HepG2 (cell line): Measurements from ENCODE around the gene SYCE3. TPM values are rescaled to one million over a fixed set of nuclear protein-coding genes. Genes with fewer than 3 reads are reported as not detected.
A peak's percentile ranks its signal among the peaks of the same experiment; 100 is the strongest.

Source experiments
- AGO2 ChIP-seq: fragments of 200-400 bp; formaldehyde crosslinking; optimal IDR thresholded peaks from 2 replicates; pipeline ENCODE3; 2017; ENCODE audit warnings: mild to moderate bottlenecking, low read depth, low read length, moderate library complexity
- E2F1 ChIP-seq: sonication (generic); formaldehyde crosslinking; IDR thresholded peaks from 2 replicates; pipeline ENCODE4 v1.5.0; 2020; ENCODE audit warnings: missing genetic modification reagents
- GLI4 ChIP-seq: sonication (generic); formaldehyde crosslinking; IDR thresholded peaks from 2 replicates; pipeline ENCODE4 v1.5.1; 2020; ENCODE audit warnings: missing genetic modification reagents, mild to moderate bottlenecking, moderate library complexity, borderline replicate concordance
- IKZF4 ChIP-seq: sonication (generic); formaldehyde crosslinking; IDR thresholded peaks from 2 replicates; pipeline ENCODE4 v1.5.1; 2020; ENCODE audit warnings: borderline replicate concordance, mild to moderate bottlenecking, low read depth, missing genetic modification reagents; ENCODE audit errors: not compliant biosample characterization
- IKZF5 ChIP-seq: IDR thresholded peaks from 2 replicates; pipeline ENCODE4 v1.6.1; 2018; ENCODE audit warnings: missing genetic modification reagents, mild to moderate bottlenecking, missing compliant biosample characterization
- KLF12 ChIP-seq: sonication (generic); formaldehyde crosslinking; IDR thresholded peaks from 2 replicates; pipeline ENCODE4 v1.4.0; 2020; ENCODE audit warnings: missing genetic modification reagents, borderline replicate concordance
- PBX3 ChIP-seq: sonication (generic); formaldehyde crosslinking; IDR thresholded peaks from 2 replicates; pipeline ENCODE4 v1.8.1; 2023; ENCODE audit warnings: missing genetic modification reagents, inconsistent platforms, borderline replicate concordance
- SMAD9 ChIP-seq: sonication (generic); formaldehyde crosslinking; IDR thresholded peaks from 2 replicates; pipeline ENCODE4 v1.5.1; 2020; ENCODE audit warnings: mild to moderate bottlenecking, missing genetic modification reagents
- SMARCE1 ChIP-seq: fragments of 450-650 bp; IDR thresholded peaks from 2 replicates; pipeline ENCODE4 v1.6.1; 2017; ENCODE audit warnings: borderline replicate concordance
- TAF1 ChIP-seq: sonication (generic); formaldehyde crosslinking; IDR thresholded peaks from 2 replicates; pipeline ENCODE4 v1.4.0; 2020; ENCODE audit warnings: missing genetic modification reagents
- TBX2 ChIP-seq: sonication (generic); formaldehyde crosslinking; IDR thresholded peaks from 2 replicates; pipeline ENCODE4 v1.5.0; 2020; ENCODE audit warnings: missing genetic modification reagents, mild to moderate bottlenecking, borderline replicate concordance
- THYN1 ChIP-seq: sonication (generic); formaldehyde crosslinking; IDR thresholded peaks from 2 replicates; pipeline ENCODE4 v1.8.1; 2023; ENCODE audit warnings: low read depth, mild to moderate bottlenecking, moderate library complexity, missing genetic modification reagents, borderline replicate concordance
- ZNF547 ChIP-seq: sonication (generic); formaldehyde crosslinking; IDR thresholded peaks from 2 replicates; pipeline ENCODE4 v1.5.1; 2020; ENCODE audit warnings: mild to moderate bottlenecking, missing genetic modification reagents
- ZNF878 ChIP-seq: sonication (generic); formaldehyde crosslinking; IDR thresholded peaks from 2 replicates; pipeline ENCODE4 v1.8.1; 2023; ENCODE audit warnings: mild to moderate bottlenecking, missing genetic modification reagents, moderate library complexity
- polyA plus RNA-seq, 8 experiments: library from polyadenylated mRNA; depleted of rRNA in 3 of 8; stranded (reverse) in 7 of 8; unstranded in 1 of 8; fragments of >200 nt; fragmentation: Illumina TruSeq in 4 of 8; extraction: Trizol in 4 of 8; gene quantifications; 2 replicates each; pipeline versions ENCODE4 v1.2.1 to v1.2.3, GENCODE V29; 2011 to 2016; ENCODE audit warnings: low read depth in 4 of 8, missing spikeins in 1 of 8, mixed read lengths in 1 of 8; ENCODE audit not compliant: insufficient read depth in 1 of 8
- total RNA-seq, 5 experiments: library from RNA; depleted of rRNA; stranded (reverse); fragments of >200 nt; fragmentation: Illumina TruSeq; extraction: Trizol; gene quantifications; 2 replicates each; pipeline ENCODE4 v1.2.3, GENCODE V29; 2016; ENCODE audit warnings: low read depth in 1 of 5
- TF ChIP-seq, protein P1 (sequence below): sonication (generic); formaldehyde crosslinking; IDR thresholded peaks from 2 replicates; pipeline ENCODE4 v1.4.0; 2020; ENCODE audit warnings: missing genetic modification reagents

SYCE3 gene
- total and polyA plus RNA-seq, 2 of the 13 experiments (the other 11 are each of a cell fraction or from before 2014, with no cell fraction given): not detected

- TF ChIP-seq GLI4 (no peak), SMAD9 (no peak), PBX3 (CRISPR knock-in tag) (peak; percentile 66; the same call in 1 of the 2 replicates), KLF12 (peak; percentile 78), ZNF547 (CRISPR knock-in tag) (no peak; the same call in 1 of the 2 replicates), THYN1 (CRISPR knock-in tag) (no peak), TAF1 (CRISPR knock-in tag) (peak; percentile 54), ZNF878 (CRISPR knock-in tag) (no peak), IKZF5 (CRISPR knock-in tag) (no peak), IKZF4 (CRISPR knock-in tag) (no peak), E2F1 (peak; percentile 79), SMARCE1 (no peak), AGO2 (peak; percentile 86), TBX2 (CRISPR knock-in tag) (peak; percentile 48)
- TF ChIP-seq, protein P1, sequence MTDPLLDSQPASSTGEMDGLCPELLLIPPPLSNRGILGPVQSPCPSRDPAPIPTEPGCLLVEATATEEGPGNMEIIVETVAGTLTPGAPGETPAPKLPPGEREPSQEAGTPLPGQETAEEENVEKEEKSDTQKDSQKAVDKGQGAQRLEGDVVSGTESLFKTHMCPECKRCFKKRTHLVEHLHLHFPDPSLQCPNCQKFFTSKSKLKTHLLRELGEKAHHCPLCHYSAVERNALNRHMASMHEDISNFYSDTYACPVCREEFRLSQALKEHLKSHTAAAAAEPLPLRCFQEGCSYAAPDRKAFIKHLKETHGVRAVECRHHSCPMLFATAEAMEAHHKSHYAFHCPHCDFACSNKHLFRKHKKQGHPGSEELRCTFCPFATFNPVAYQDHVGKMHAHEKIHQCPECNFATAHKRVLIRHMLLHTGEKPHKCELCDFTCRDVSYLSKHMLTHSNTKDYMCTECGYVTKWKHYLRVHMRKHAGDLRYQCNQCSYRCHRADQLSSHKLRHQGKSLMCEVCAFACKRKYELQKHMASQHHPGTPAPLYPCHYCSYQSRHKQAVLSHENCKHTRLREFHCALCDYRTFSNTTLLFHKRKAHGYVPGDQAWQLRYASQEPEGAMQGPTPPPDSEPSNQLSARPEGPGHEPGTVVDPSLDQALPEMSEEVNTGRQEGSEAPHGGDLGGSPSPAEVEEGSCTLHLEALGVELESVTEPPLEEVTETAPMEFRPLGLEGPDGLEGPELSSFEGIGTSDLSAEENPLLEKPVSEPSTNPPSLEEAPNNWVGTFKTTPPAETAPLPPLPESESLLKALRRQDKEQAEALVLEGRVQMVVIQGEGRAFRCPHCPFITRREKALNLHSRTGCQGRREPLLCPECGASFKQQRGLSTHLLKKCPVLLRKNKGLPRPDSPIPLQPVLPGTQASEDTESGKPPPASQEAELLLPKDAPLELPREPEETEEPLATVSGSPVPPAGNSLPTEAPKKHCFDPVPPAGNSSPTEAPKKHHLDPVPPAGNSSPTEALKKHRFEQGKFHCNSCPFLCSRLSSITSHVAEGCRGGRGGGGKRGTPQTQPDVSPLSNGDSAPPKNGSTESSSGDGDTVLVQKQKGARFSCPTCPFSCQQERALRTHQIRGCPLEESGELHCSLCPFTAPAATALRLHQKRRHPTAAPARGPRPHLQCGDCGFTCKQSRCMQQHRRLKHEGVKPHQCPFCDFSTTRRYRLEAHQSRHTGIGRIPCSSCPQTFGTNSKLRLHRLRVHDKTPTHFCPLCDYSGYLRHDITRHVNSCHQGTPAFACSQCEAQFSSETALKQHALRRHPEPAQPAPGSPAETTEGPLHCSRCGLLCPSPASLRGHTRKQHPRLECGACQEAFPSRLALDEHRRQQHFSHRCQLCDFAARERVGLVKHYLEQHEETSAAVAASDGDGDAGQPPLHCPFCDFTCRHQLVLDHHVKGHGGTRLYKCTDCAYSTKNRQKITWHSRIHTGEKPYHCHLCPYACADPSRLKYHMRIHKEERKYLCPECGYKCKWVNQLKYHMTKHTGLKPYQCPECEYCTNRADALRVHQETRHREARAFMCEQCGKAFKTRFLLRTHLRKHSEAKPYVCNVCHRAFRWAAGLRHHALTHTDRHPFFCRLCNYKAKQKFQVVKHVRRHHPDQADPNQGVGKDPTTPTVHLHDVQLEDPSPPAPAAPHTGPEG (CRISPR knock-in tag): peak; percentile 64; the same call in 1 of the 2 replicates
These were observed 32.7 kb downstream of the SYCE3 start, which contains the start of gene TYMP (continued) for GRCh38 chr22:50529897-50530579.
